Neuronal stem cell (in vitro differentiated cells): ENCODE measurements around the gene TRAM1L1.

Experiments used
- DNase-seq: peaks from one replicate; pipeline ENCODE4 v3.0.0-alpha.2; 2013; ENCODE audit warnings: low spot score
- H2AFZ ChIP-seq: one replicate; pipeline ENCODE4 v1.6.1; 2013; ENCODE audit warnings: mild to moderate bottlenecking, low read length, inconsistent platforms
- H2AK5ac ChIP-seq: 2 replicates; pipeline ENCODE4 v1.6.1; 2013; ENCODE audit warnings: low read depth, mild to moderate bottlenecking, inconsistent platforms, low read length, moderate library complexity, mixed read lengths
- H2BK120ac ChIP-seq: 2 replicates; pipeline ENCODE4 v1.6.1; 2013; ENCODE audit warnings: low read depth, mild to moderate bottlenecking, inconsistent platforms, low read length, moderate library complexity, mixed read lengths
- H2BK12ac ChIP-seq: one replicate; pipeline ENCODE4 v1.6.1; 2013; ENCODE audit warnings: low read length, inconsistent platforms
- H2BK15ac ChIP-seq: 2 replicates; pipeline ENCODE4 v1.6.1; 2013; ENCODE audit warnings: mild to moderate bottlenecking, low read length, inconsistent platforms, mixed read lengths
- H2BK5ac ChIP-seq: one replicate; pipeline ENCODE4 v1.6.1; 2013; ENCODE audit warnings: inconsistent platforms, mild to moderate bottlenecking, low read length, moderate library complexity
- H3K14ac ChIP-seq: one replicate; pipeline ENCODE4 v1.6.1; 2013; ENCODE audit warnings: low read length, inconsistent platforms
- H3K18ac ChIP-seq: 2 replicates; pipeline ENCODE4 v1.6.1; 2013; ENCODE audit warnings: low read length, inconsistent platforms
- H3K23ac ChIP-seq: 2 replicates; pipeline ENCODE4 v1.6.1; 2013; ENCODE audit warnings: low read depth, mild to moderate bottlenecking, mixed read lengths, low read length, inconsistent platforms; ENCODE audit not compliant: poor library complexity
- H3K27ac ChIP-seq: replicated peaks from 3 replicates; pipeline ENCODE4 v1.5.1; 2013; ENCODE audit warnings: low read length, inconsistent platforms
- H3K27me3 ChIP-seq, 3 experiments: 2 replicates each; pipeline ENCODE4 v1.6.1; 2013; ENCODE audit warnings: low read length in 3 of 3, mild to moderate bottlenecking in 2 of 3, inconsistent platforms in 1 of 3, low read depth in 1 of 3, mixed read lengths in 1 of 3, moderate library complexity in 1 of 3; ENCODE audit not compliant: control insufficient read depth in 3 of 3, insufficient read depth in 3 of 3
- H3K36me3 ChIP-seq, 2 donors: replicated peaks in 1 of 2; 2 replicates each; pipeline ENCODE4 v1.6.1; 2013; ENCODE audit warnings: low read length in 2 of 2; ENCODE audit not compliant: control insufficient read depth in 2 of 2, insufficient read depth in 2 of 2
- H3K4ac ChIP-seq: 2 replicates; pipeline ENCODE4 v1.6.1; 2013; ENCODE audit warnings: inconsistent platforms, mild to moderate bottlenecking, low read length, moderate library complexity
- H3K4me1 ChIP-seq, 2 donors: 1 replicate in 1 of 2; 2 replicates in 1 of 2; pipeline ENCODE4 v1.6.1; 2013; ENCODE audit warnings: low read length in 2 of 2, low read depth in 1 of 2; ENCODE audit not compliant: control insufficient read depth in 2 of 2, insufficient read depth in 1 of 2
- H3K4me2 ChIP-seq: one replicate; pipeline ENCODE4 v1.6.1; 2013; ENCODE audit warnings: mild to moderate bottlenecking, low read length, inconsistent platforms; ENCODE audit not compliant: insufficient read depth, poor library complexity, severe bottlenecking
- H3K4me3 ChIP-seq, 2 donors: 2 replicates each; pipeline ENCODE4 v1.5.1; 2013; ENCODE audit warnings: low read length in 2 of 2, mild to moderate bottlenecking in 2 of 2, inconsistent platforms in 1 of 2, moderate library complexity in 1 of 2
- H3K79me1 ChIP-seq: one replicate; pipeline ENCODE4 v1.6.1; 2013; ENCODE audit warnings: low read depth, mild to moderate bottlenecking, inconsistent platforms, low read length, moderate library complexity
- H3K9ac ChIP-seq: one replicate; pipeline ENCODE4 v1.6.1; 2013; ENCODE audit warnings: mild to moderate bottlenecking, low read depth, low read length, inconsistent platforms; ENCODE audit not compliant: poor library complexity
- H3K9me3 ChIP-seq, 2 donors: replicated peaks in 1 of 2; 2 replicates each; pipeline versions ENCODE3 to v1.6.1; 2013; ENCODE audit warnings: low read length in 2 of 2, mild to moderate bottlenecking in 2 of 2, inconsistent platforms in 1 of 2, low read depth in 1 of 2, mixed read lengths in 1 of 2, moderate library complexity in 1 of 2; ENCODE audit not compliant: control insufficient read depth in 2 of 2, insufficient read depth in 1 of 2
- H4K8ac ChIP-seq: one replicate; pipeline ENCODE4 v1.6.1; 2013; ENCODE audit warnings: low read depth, mild to moderate bottlenecking, inconsistent platforms, low read length, moderate library complexity
- H4K91ac ChIP-seq: one replicate; pipeline ENCODE4 v1.6.1; 2013; ENCODE audit warnings: low read length, low read depth, mild to moderate bottlenecking, inconsistent platforms; ENCODE audit not compliant: poor library complexity
- WGBS, 2 donors: extraction: QIAGEN DNeasy Blood & Tissue Kit; methylation state at CpG; one replicate each; pipeline ENCODE4 v1.1.7; 2013; ENCODE audit warnings: missing lambda C conversion rate in 2 of 2, mixed read lengths in 1 of 2; ENCODE audit not compliant: insufficient read length in 2 of 2, insufficient replicate concordance in 1 of 2; ENCODE audit errors: extremely low coverage in 2 of 2; 5-methylcytosine and 5-hydroxymethylcytosine counted together

Gene TRAM1L1

GRCh38 chr4:117042962-117043361, 42.4 kb downstream of the TRAM1L1 start:
- no peak overlapping the region for H2AFZ ChIP-seq
- H2BK120ac ChIP-seq: no peak overlapping the region

More at GRCh38 chr4:117042962-117043361, 42.4 kb downstream of the TRAM1L1 start:
- no peak overlapping the region for H2AK5ac ChIP-seq
- H3K4me1 ChIP-seq: no peaks in the 10 kb centered on the region
- H3K9me3 ChIP-seq: peaks cover 0 to 2% of the 10 kb centered on the region in 2 donors
- no peak overlapping the region for H3K18ac ChIP-seq
- H2BK15ac ChIP-seq: no peak overlapping the region
- no peak overlapping the region for H3K4me3 ChIP-seq
- H3K4me2 ChIP-seq: no peak overlapping the region
- no peak overlapping the region for H4K8ac ChIP-seq
- no peak for DNase-seq
- no peaks in the 10 kb centered on the region for H3K36me3 ChIP-seq
- no CpG with 5 or more reads among the region's 5 CpGs for WGBS, 2 donors
- no peak overlapping the region for H3K27ac ChIP-seq
- H3K4ac ChIP-seq: no peak overlapping the region
- no peak overlapping the region for H4K91ac ChIP-seq
- no peak overlapping the region for H3K14ac ChIP-seq
- H3K27me3 ChIP-seq: no peaks in the 10 kb centered on the region
- H3K23ac ChIP-seq: no peak overlapping the region
- no peaks in the 10 kb centered on the region for H3K79me1 ChIP-seq
- H2BK5ac ChIP-seq: no peak overlapping the region
- H2BK12ac ChIP-seq: no peak overlapping the region
- H3K9ac ChIP-seq: no peak overlapping the region
